B cell (primary cell): ENCODE data around the gene MRPL17.

Experiments
- EZH2 ChIP-seq: IDR thresholded peaks from 2 replicates; pipeline ENCODE4 v1.6.1; 2012; ENCODE audit warnings: borderline replicate concordance, low read depth, mild to moderate bottlenecking, moderate library complexity, low read length; ENCODE audit not compliant: insufficient read depth, poor library complexity, severe bottlenecking
- TF ChIP-seq, protein P1 (sequence below): fragments of 200-600 bp; IDR thresholded peaks from one replicate; pipeline ENCODE4 v1.8.0; 2022; ENCODE audit warnings: antibody characterized with exemption, mild to moderate bottlenecking

DNA sequence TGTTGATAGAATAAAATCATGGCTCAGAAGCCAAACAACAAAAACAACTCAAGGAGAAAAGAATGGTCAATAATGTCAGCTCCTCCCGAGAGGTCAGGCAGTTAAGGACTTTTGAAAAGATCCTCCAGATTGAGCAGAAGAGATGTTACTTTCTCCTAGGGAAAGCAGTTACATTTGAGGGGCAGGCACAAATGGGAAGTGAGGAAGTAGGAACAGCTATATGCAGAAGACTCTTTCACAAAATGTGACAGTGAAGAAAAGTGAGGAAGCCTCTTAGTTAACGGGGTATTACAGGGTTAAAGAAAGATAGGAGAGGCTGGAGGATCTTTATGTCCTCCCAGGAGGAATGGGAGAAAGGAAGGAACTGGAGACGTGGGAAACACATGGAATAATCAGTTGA is 31.0 kb downstream of the MRPL17 start:
- TF ChIP-seq, protein P1, sequence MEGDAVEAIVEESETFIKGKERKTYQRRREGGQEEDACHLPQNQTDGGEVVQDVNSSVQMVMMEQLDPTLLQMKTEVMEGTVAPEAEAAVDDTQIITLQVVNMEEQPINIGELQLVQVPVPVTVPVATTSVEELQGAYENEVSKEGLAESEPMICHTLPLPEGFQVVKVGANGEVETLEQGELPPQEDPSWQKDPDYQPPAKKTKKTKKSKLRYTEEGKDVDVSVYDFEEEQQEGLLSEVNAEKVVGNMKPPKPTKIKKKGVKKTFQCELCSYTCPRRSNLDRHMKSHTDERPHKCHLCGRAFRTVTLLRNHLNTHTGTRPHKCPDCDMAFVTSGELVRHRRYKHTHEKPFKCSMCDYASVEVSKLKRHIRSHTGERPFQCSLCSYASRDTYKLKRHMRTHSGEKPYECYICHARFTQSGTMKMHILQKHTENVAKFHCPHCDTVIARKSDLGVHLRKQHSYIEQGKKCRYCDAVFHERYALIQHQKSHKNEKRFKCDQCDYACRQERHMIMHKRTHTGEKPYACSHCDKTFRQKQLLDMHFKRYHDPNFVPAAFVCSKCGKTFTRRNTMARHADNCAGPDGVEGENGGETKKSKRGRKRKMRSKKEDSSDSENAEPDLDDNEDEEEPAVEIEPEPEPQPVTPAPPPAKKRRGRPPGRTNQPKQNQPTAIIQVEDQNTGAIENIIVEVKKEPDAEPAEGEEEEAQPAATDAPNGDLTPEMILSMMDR, result no peak
- no peak for TF ChIP-seq EZH2
